HepG2 (cell line): Measurements from ENCODE around the gene FCMR. TPM values are rescaled to one million over a fixed set of nuclear protein-coding genes. Genes with fewer than 3 reads are reported as not detected.

Experiments
- ATAC-seq: fragments of 200-7000 bp; cut with Tn5 transposase; 3 replicates; pipeline ENCODE4 v1.9.1; 2020; ENCODE audit warnings: mild to moderate bottlenecking, moderate library complexity
- BruUV-seq: library from RNA; stranded (reverse); fragments of 400-500 nt; replicated peaks from 2 replicates; lab custom pipeline; 2021; lab: Mats Ljungman, UMichigan
- CTCF ChIA-PET: fragments of 300-600 bp; formaldehyde crosslinking; extraction: SDS; loops from one replicate; lab custom pipeline; 2021; ENCODE audit warnings: low total read pairs, inconsistent platforms, low intra/inter-chr PET ratio; lab: Yijun Ruan, JAX
- POLR2A ChIA-PET: fragments of 350-600 bp; sonication (Branson Sonifier 250); formaldehyde crosslinking; loops from one replicate; lab custom pipeline; 2020; ENCODE audit warnings: antibody characterized with exemption, inconsistent platforms; lab: Yijun Ruan, JAX
- DNase-seq: peaks from one replicate; pipeline ENCODE4 v3.0.0-alpha.2; 2015; ENCODE audit warnings: low spot score
- FAIRE-seq: peaks from 3 replicates; lab custom pipeline; 2011; peaks lifted over from hg19 to GRCh38; lab: Jason Lieb, UNC
- H2AFZ ChIP-seq: one replicate; pipeline ENCODE4 v1.6.1; 2011; ENCODE audit warnings: low read length, inconsistent platforms
- H3K27ac ChIP-seq: fragments of 300-600 bp; 3 replicates; pipeline ENCODE4 v1.8.0; 2011; ENCODE audit warnings: mixed run types, mild to moderate bottlenecking, mixed read lengths, low read length, inconsistent platforms; ENCODE audit not compliant: insufficient read depth; ENCODE audit errors: extremely low read length
- H3K27me3 ChIP-seq, 2 experiments: fragments of 200-600 bp in 1 of 2; 2 replicates in 1 of 2; 3 replicates in 1 of 2; pipeline versions ENCODE4 v1.6.0 to v1.8.0; 2011; ENCODE audit warnings: low read length in 2 of 2, mild to moderate bottlenecking in 2 of 2, moderate library complexity in 2 of 2, inconsistent platforms in 1 of 2; ENCODE audit not compliant: insufficient read depth in 2 of 2, control insufficient read depth in 1 of 2
- H3K36me3 ChIP-seq, 2 experiments: fragments of 200-600 bp in 1 of 2; replicated peaks in 1 of 2; 2 replicates in 1 of 2; 3 replicates in 1 of 2; pipeline versions ENCODE4 v1.5.1 to v1.8.0; 2011; ENCODE audit warnings: low read length in 2 of 2, inconsistent platforms in 1 of 2; ENCODE audit not compliant: insufficient read depth in 2 of 2, control insufficient read depth in 1 of 2
- H3K4me1 ChIP-seq: 2 replicates; pipeline ENCODE4 v1.5.1; 2012; ENCODE audit warnings: low read length, inconsistent platforms; ENCODE audit not compliant: insufficient read depth
- H3K4me2 ChIP-seq: 2 replicates; pipeline ENCODE4 v1.6.0; 2011; ENCODE audit warnings: low read depth, low read length, inconsistent platforms
- H3K4me3 ChIP-seq, 3 experiments: fragments of 200-600 bp in 1 of 3; sonication (generic), shearing (Covaris generic) in 1 of 3; replicated peaks in 1 of 3; 2 replicates each; pipeline ENCODE4 v1.5.1; 2011 to 2016; ENCODE audit warnings: low read length in 3 of 3, inconsistent platforms in 2 of 3, low read depth in 2 of 3, mild to moderate bottlenecking in 2 of 3, control low read depth in 1 of 3, mixed read lengths in 1 of 3; ENCODE audit not compliant: insufficient read depth in 1 of 3
- H3K79me2 ChIP-seq: one replicate; pipeline ENCODE4 v1.6.1; 2011; ENCODE audit warnings: low read length, inconsistent platforms; ENCODE audit not compliant: insufficient read depth
- H3K9ac ChIP-seq: 2 replicates; pipeline ENCODE4 v1.6.0; 2011; ENCODE audit warnings: mild to moderate bottlenecking, low read depth, low read length, inconsistent platforms; ENCODE audit not compliant: insufficient read depth
- H3K9me3 ChIP-seq: 2 replicates; pipeline ENCODE4 v1.5.1; 2012; ENCODE audit warnings: mild to moderate bottlenecking, low read length
- H4K20me1 ChIP-seq: 2 replicates; pipeline ENCODE4 v1.6.0; 2011; ENCODE audit warnings: inconsistent platforms, mild to moderate bottlenecking, low read length, moderate library complexity; ENCODE audit not compliant: insufficient read depth
- ATF7 ChIP-seq, 2 experiments: fragments of 450-650 bp in 1 of 2; sonication (generic) in 1 of 2; formaldehyde crosslinking in 1 of 2; IDR thresholded peaks; 2 replicates each; pipeline versions ENCODE4 v1.4.0 to v1.6.1; 2016 to 2020; ENCODE audit warnings: antibody characterized with exemption in 1 of 2, mild to moderate bottlenecking in 1 of 2, missing genetic modification reagents in 1 of 2
- MAFG ChIP-seq: sonication (generic); formaldehyde crosslinking; IDR thresholded peaks from 2 replicates; pipeline ENCODE4 v1.5.1; 2020; ENCODE audit warnings: mild to moderate bottlenecking, missing genetic modification reagents
- NONO ChIP-seq, 2 experiments: fragments of 450-650 bp in 1 of 2; sonication (generic) in 1 of 2; formaldehyde crosslinking in 1 of 2; IDR thresholded peaks in 1 of 2; conservative IDR thresholded peaks in 1 of 2; 2 replicates each; pipeline versions ENCODE4 v1.6.1 to v1.8.0; 2017 to 2022; ENCODE audit warnings: mild to moderate bottlenecking in 1 of 2, missing genetic modification reagents in 1 of 2, moderate library complexity in 1 of 2
- RAD21 ChIP-seq: fragments of 450-650 bp; formaldehyde crosslinking; IDR thresholded peaks from 2 replicates; pipeline ENCODE4 v1.5.0; 2020; ENCODE audit warnings: mild to moderate bottlenecking
- SMC3 ChIP-seq: IDR thresholded peaks from 2 replicates; pipeline ENCODE4 v1.6.1; 2011; ENCODE audit warnings: low read length, improper control_type of control experiment
- STAG1 ChIP-seq: sonication (generic); formaldehyde crosslinking; IDR thresholded peaks from 2 replicates; pipeline ENCODE4 v1.4.0; 2020; ENCODE audit warnings: missing genetic modification reagents
- SYNCRIP ChIP-seq: fragments of 200-400 bp; formaldehyde crosslinking; IDR thresholded peaks from 2 replicates; pipeline ENCODE4 v1.6.1; 2018; ENCODE audit warnings: mild to moderate bottlenecking, low read depth, low read length; ENCODE audit not compliant: insufficient read depth
- ZNF235 ChIP-seq: sonication (generic); formaldehyde crosslinking; IDR thresholded peaks from 2 replicates; pipeline ENCODE4 v1.8.1; 2023; ENCODE audit warnings: mild to moderate bottlenecking, missing genetic modification reagents, borderline replicate concordance
- ZNF24 ChIP-seq: fragments of 450-650 bp; IDR thresholded peaks from 2 replicates; pipeline ENCODE4 v1.6.1; 2017; ENCODE audit warnings: antibody characterized with exemption, mild to moderate bottlenecking
- ZNF253 ChIP-seq: sonication (generic); formaldehyde crosslinking; IDR thresholded peaks from 2 replicates; pipeline ENCODE4 v1.8.0; 2022; ENCODE audit warnings: mild to moderate bottlenecking, missing genetic modification reagents, borderline replicate concordance
- ZNF792 ChIP-seq: IDR thresholded peaks from 2 replicates; pipeline ENCODE4 v1.6.1; 2016
- ZNF816 ChIP-seq: sonication (generic); formaldehyde crosslinking; IDR thresholded peaks from 2 replicates; pipeline ENCODE4 v1.8.0; 2022; ENCODE audit warnings: missing genetic modification reagents, mild to moderate bottlenecking, borderline replicate concordance
- WGBS: methylation state at CpG from one replicate; pipeline ENCODE4 v1.1.6; 2017; ENCODE audit warnings: low lambda C conversion rate; 5-methylcytosine and 5-hydroxymethylcytosine counted together
- in situ Hi-C: cut with HindIII; loops from 2 replicates; pipeline ENCODE4 v1.10.0; 2017; ENCODE audit warnings: low pct_unique_long_range_greater_than_20kb; ENCODE audit not compliant: extremely low pct_ligation_motif_present
- intact Hi-C: fragments of 100-400 bp; cut with micrococcal nuclease; formaldehyde crosslinking; loops from one replicate; pipeline ENCODE4 v1.10.0; 2022; ENCODE audit not compliant: unreplicated experiment
- polyA plus RNA-seq, 8 experiments: library from polyadenylated mRNA; depleted of rRNA in 3 of 8; stranded (reverse) in 7 of 8; unstranded in 1 of 8; fragments of >200 nt; fragmentation: Illumina TruSeq in 4 of 8; extraction: Trizol in 4 of 8; gene quantifications; 2 replicates each; pipeline versions ENCODE4 v1.2.1 to v1.2.3, GENCODE V29; 2011 to 2016; ENCODE audit warnings: low read depth in 4 of 8, missing spikeins in 1 of 8, mixed read lengths in 1 of 8; ENCODE audit not compliant: insufficient read depth in 1 of 8
- total RNA-seq, 5 experiments: library from RNA; depleted of rRNA; stranded (reverse); fragments of >200 nt; fragmentation: Illumina TruSeq; extraction: Trizol; gene quantifications; 2 replicates each; pipeline ENCODE4 v1.2.3, GENCODE V29; 2016; ENCODE audit warnings: low read depth in 1 of 5
- TF ChIP-seq, protein P1 (sequence below), 2 experiments: fragments of 450-650 bp in 1 of 2; sonication (generic) in 1 of 2; formaldehyde crosslinking in 1 of 2; IDR thresholded peaks; 2 replicates each; pipeline versions ENCODE4 v1.6.1 to v1.8.0; 2016 to 2022; ENCODE audit warnings: antibody characterized with exemption in 1 of 2, mild to moderate bottlenecking in 1 of 2, missing genetic modification reagents in 1 of 2

FCMR gene
- total and polyA plus RNA-seq, 2 of the 13 experiments (the other 11 are each of a cell fraction or from before 2014, with no cell fraction given): not detected

GRCh38 chr1:206912445-206913095 lies 9.2 kb downstream of the FCMR start:
- WGBS: 23% methylated on average over 5 of the region's 7 CpGs
- intact Hi-C loops: loop anchor here (1.0 to 5.0 kb wide), 4 partner anchors 45 to 178 kb away; partner anchors contain the start of gene IL20
- ATAC-seq: peak; percentile 75
- no peaks in the 10 kb centered on the region for H4K20me1 ChIP-seq
- H3K79me2 ChIP-seq: no peaks in the 10 kb centered on the region
- no peak overlapping the region for H3K9ac ChIP-seq
- H3K4me3 ChIP-seq: no peak overlapping the region
- FAIRE-seq: peak; percentile 78
- peak; percentile 61 for DNase-seq
- no TSS peak for BruUV-seq
- in situ Hi-C loops: loop anchor here (5.0 to 25.0 kb wide), 2 partner anchors 175 to 275 kb away; partner anchors contain the start of gene DYRK3
- H3K4me1 ChIP-seq: no peaks in the 10 kb centered on the region
- H3K27ac ChIP-seq: no peak overlapping the region
- POLR2A ChIA-PET: no interaction called here
- H3K4me2 ChIP-seq: no peak overlapping the region
- CTCF ChIA-PET: interaction anchor here (0.8 to 1.7 kb wide), 7 partner anchors 70 to 278 kb away, joined by 3 to 11 read pairs (median 3); no protein-coding TSS in a partner anchor
- peaks cover 2 to 52% of the 10 kb centered on the region in 2 experiments for H3K27me3 ChIP-seq
- no peak overlapping the region for H2AFZ ChIP-seq
- H3K9me3 ChIP-seq: no peaks in the 10 kb centered on the region
- H3K36me3 ChIP-seq: no peaks in the 10 kb centered on the region
- TF ChIP-seq MAFG (CRISPR knock-in tag): no peak
- TF ChIP-seq ZNF816 (CRISPR knock-in tag): no peak
- TF ChIP-seq ZNF792 (CRISPR knock-in tag): no peak
- TF ChIP-seq SMC3: peak; percentile 78
- no peak for TF ChIP-seq ATF7 (IDR thresholded peaks at IDR 0.05)
- TF ChIP-seq ATF7 (CRISPR knock-in tag; IDR thresholded peaks at IDR 0.05): no peak
- TF ChIP-seq NONO (IDR thresholded peaks at IDR 0.05): no peak
- TF ChIP-seq NONO (CRISPR knock-in tag; conservative IDR thresholded peaks at IDR 0.05): no peak
- no peak for TF ChIP-seq SYNCRIP
- no peak for TF ChIP-seq ZNF235 (CRISPR knock-in tag)
- TF ChIP-seq, protein P1, sequence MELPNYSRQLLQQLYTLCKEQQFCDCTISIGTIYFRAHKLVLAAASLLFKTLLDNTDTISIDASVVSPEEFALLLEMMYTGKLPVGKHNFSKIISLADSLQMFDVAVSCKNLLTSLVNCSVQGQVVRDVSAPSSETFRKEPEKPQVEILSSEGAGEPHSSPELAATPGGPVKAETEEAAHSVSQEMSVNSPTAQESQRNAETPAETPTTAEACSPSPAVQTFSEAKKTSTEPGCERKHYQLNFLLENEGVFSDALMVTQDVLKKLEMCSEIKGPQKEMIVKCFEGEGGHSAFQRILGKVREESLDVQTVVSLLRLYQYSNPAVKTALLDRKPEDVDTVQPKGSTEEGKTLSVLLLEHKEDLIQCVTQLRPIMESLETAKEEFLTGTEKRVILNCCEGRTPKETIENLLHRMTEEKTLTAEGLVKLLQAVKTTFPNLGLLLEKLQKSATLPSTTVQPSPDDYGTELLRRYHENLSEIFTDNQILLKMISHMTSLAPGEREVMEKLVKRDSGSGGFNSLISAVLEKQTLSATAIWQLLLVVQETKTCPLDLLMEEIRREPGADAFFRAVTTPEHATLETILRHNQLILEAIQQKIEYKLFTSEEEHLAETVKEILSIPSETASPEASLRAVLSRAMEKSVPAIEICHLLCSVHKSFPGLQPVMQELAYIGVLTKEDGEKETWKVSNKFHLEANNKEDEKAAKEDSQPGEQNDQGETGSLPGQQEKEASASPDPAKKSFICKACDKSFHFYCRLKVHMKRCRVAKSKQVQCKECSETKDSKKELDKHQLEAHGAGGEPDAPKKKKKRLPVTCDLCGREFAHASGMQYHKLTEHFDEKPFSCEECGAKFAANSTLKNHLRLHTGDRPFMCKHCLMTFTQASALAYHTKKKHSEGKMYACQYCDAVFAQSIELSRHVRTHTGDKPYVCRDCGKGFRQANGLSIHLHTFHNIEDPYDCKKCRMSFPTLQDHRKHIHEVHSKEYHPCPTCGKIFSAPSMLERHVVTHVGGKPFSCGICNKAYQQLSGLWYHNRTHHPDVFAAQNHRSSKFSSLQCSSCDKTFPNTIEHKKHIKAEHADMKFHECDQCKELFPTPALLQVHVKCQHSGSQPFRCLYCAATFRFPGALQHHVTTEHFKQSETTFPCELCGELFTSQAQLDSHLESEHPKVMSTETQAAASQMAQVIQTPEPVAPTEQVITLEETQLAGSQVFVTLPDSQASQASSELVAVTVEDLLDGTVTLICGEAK (IDR thresholded peaks at IDR 0.05): no peak
- TF ChIP-seq, protein P1 (CRISPR knock-in tag; IDR thresholded peaks at IDR 0.05): no peak
- TF ChIP-seq ZNF24: no peak
- TF ChIP-seq STAG1 (CRISPR knock-in tag): peak; percentile 76
- peak; percentile 62; the same call in 1 of the 2 replicates for TF ChIP-seq RAD21 (CRISPR knock-in tag)
- no peak for TF ChIP-seq ZNF253 (CRISPR knock-in tag)
